ENCODE measurements around the gene COX7A1. TPM values are rescaled to one million over a fixed set of nuclear protein-coding genes. Genes with fewer than 3 reads are reported as not detected.

Gene COX7A1
- total RNA-seq, 3 donors from 2014 or later: 6.0 to 115 (median 11.3) TPM

GRCh38 chr19:36160821-36161596 is 8.8 kb upstream of the COX7A1 start:
- ATAC-seq: no peak
- no peak overlapping the region for H3K4me3 ChIP-seq
- DNase-seq: no peak

DNA sequence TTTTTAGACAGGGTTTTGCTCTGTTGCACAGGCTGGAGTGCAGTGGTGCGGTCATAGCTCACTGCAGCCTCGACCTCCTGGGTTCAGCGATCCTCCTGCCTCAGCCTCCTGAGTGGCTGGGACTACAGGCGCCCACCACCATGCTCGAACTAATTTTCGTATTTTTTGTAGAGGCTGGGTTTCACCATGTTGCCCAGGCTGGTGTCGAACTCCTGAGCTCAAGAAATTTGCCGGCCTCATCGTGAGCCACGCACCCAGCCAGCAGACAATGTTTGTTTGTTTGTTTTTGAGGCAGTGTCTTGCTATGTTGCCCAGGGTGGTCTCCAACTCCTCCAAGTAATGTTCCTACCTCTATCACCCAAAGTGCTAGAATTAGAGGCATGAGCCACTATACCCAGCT is 879 bp upstream of the COX7A1 start:
- Histone ChIP-seq H3K4me3 (no peak overlapping the region), H3K9me3 (no peaks in the 10 kb centered on the region), H3K4me1 (ENCODE audit: low read depth) (no peaks in the 10 kb centered on the region), H3K36me3 (ENCODE audit: low read depth) (no peaks in the 10 kb centered on the region)
- TF ChIP-seq CTCF (IDR thresholded peaks at IDR 0.05): no peak
- ATAC-seq: no peak
- intact Hi-C loops (cut with DNase I, micrococcal nuclease): no loop called here
- no peak for DNase-seq

More at GRCh38 chr19:36160821-36161596, 8.8 kb upstream of the COX7A1 start:
- no peaks in the 10 kb centered on the region for H3K4me1 ChIP-seq (ENCODE audit: low read depth)
- no peaks in the 10 kb centered on the region for H3K9me3 ChIP-seq
- no peaks in the 10 kb centered on the region for H3K36me3 ChIP-seq (ENCODE audit: low read depth)
- TF ChIP-seq CTCF (IDR thresholded peaks at IDR 0.05): no peak
- intact Hi-C loops (cut with DNase I, micrococcal nuclease): no loop called here

GRCh38 chr19:36152019-36152351 is 262 bp downstream of the COX7A1 start:
- intact Hi-C loops (cut with DNase I, micrococcal nuclease): no loop called here
- Histone ChIP-seq H3K4me3 (no peak overlapping the region), H3K9me3 (no peaks in the 10 kb centered on the region), H3K36me3 (ENCODE audit: low read depth) (no peaks in the 10 kb centered on the region), H3K4me1 (ENCODE audit: low read depth) (no peaks in the 10 kb centered on the region)
- no peak for DNase-seq
- no peak for TF ChIP-seq CTCF (IDR thresholded peaks at IDR 0.05)
- no peak for ATAC-seq

GRCh38 chr19:36151144-36152018 is 866 bp downstream of the COX7A1 start:
- intact Hi-C loops (cut with DNase I, micrococcal nuclease): no loop called here
- H3K9me3 ChIP-seq: no peaks in the 10 kb centered on the region
- DNase-seq: peak in 1 of 3 donors; percentile 34
- H3K36me3 ChIP-seq (ENCODE audit: low read depth): peaks cover 5% of the 10 kb centered on the region
- peak; percentile 41 for ATAC-seq
- H3K4me3 ChIP-seq: no peak overlapping the region
- no peak for TF ChIP-seq CTCF (IDR thresholded peaks at IDR 0.05)
- no peaks in the 10 kb centered on the region for H3K4me1 ChIP-seq (ENCODE audit: low read depth)

DNA sequence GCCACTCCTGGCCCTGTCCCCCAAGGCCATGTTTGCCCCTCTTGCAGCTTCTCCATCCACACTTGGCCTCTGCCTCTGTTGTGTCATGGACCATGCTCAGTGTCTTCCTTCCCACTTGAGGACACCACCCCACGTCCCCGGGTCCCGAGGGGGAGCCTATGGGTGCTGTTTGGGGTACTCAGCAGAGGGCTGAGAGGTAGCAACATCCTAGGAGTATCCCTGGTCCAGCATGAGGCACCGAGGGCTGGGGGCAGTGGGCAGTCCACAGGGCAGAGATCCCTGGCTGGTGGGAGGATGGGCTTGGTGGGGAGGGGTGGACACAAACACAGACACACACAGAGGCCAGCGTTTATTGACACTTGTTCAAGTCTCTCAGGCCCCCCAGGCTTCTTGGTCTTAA is 1.7 kb downstream of the COX7A1 start:
- ATAC-seq (no peak), DNase-seq (peak in 1 of 3 donors; percentile 24)
- Histone ChIP-seq H3K4me1 (ENCODE audit: low read depth) (no peaks in the 10 kb centered on the region), H3K9me3 (no peaks in the 10 kb centered on the region), H3K4me3 (no peak overlapping the region), H3K36me3 (ENCODE audit: low read depth) (peaks cover 8% of the 10 kb centered on the region)
- TF ChIP-seq CTCF (IDR thresholded peaks at IDR 0.05): no peak
- intact Hi-C loops (cut with DNase I, micrococcal nuclease): no loop called here

Data from mucosa of descending colon (tissue), 3 donors.